GM23248 (cell line): ENCODE results near the gene CHST8.

ENCODE experiments used
- EZH2 ChIP-seq: fragments of 200-600 bp; sonication (generic); IDR thresholded peaks from 2 replicates; pipeline ENCODE4 v1.6.1; 2018; ENCODE audit warnings: antibody characterized with exemption, mild to moderate bottlenecking; ENCODE audit not compliant: insufficient read depth, poor library complexity, severe bottlenecking
- EZH2phosphoT487 ChIP-seq: fragments of 200-600 bp; sonication (generic); IDR thresholded peaks from 2 replicates; pipeline ENCODE4 v1.6.1; 2018; ENCODE audit warnings: antibody characterized with exemption, moderate library complexity, mild to moderate bottlenecking, low read depth; ENCODE audit not compliant: insufficient read depth

DNA sequence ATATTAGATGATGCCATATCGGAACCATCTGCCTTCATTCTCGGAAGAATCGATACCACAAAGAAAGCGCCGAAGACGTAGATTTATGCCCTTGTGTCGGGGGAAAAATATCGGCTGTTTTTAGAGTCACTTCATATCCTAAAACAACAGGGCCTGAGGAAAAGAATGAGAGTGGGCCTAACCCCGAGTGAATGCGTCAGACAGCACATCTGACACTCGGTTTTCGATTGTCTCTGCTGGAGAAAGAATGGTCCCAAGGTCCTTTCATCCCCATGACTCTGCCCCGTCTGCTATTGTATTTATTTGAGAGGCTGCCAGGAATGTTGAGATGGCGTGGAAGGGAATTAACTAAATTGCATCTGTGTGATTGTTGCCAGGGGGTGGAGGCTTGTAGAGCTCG is 46.1 kb downstream of the CHST8 start:
- no peak for TF ChIP-seq EZH2
- TF ChIP-seq EZH2phosphoT487, result no peak
